Omental fat pad (tissue), 4 donors: Measurements from ENCODE around the gene SLC12A7. TPM values are rescaled to one million over a fixed set of nuclear protein-coding genes. Genes with fewer than 3 reads are reported as not detected.

Source experiments
- ATAC-seq: fragments of 150-250 bp; one replicate; pipeline ENCODE4 v1.9.1; 2016; ENCODE audit warnings: mild to moderate bottlenecking, moderate library complexity; ENCODE audit not compliant: low FRiP score
- DNase-seq: peaks from one replicate; pipeline ENCODE4 v3.0.0-alpha.2; 2019; ENCODE audit warnings: low spot score
- total RNA-seq, 4 donors: library from RNA; depleted of rRNA; stranded (reverse); fragments of >200 nt; gene quantifications; one replicate each; pipeline ENCODE4 v1.1.0, GENCODE V29; 2016
- TF ChIP-seq, protein P1 (sequence below), 3 donors: fragments of 450-650 bp; IDR thresholded peaks; one replicate each; pipeline ENCODE4 v1.5.1; 2016 to 2017; ENCODE audit warnings: antibody characterized with exemption in 3 of 3, mild to moderate bottlenecking in 3 of 3, moderate library complexity in 2 of 3

SLC12A7 gene
- total RNA-seq, 4 donors from 2014 or later: 17.2 to 39.0 (median 27.5) TPM

- no peak for ATAC-seq
- DNase-seq: no peak
These were observed 44.3 kb upstream of the SLC12A7 start for GRCh38 chr5:1156033-1156753.

GRCh38 chr5:1155191-1156032 is 43.5 kb upstream of the SLC12A7 start:
- TF ChIP-seq, protein P1, sequence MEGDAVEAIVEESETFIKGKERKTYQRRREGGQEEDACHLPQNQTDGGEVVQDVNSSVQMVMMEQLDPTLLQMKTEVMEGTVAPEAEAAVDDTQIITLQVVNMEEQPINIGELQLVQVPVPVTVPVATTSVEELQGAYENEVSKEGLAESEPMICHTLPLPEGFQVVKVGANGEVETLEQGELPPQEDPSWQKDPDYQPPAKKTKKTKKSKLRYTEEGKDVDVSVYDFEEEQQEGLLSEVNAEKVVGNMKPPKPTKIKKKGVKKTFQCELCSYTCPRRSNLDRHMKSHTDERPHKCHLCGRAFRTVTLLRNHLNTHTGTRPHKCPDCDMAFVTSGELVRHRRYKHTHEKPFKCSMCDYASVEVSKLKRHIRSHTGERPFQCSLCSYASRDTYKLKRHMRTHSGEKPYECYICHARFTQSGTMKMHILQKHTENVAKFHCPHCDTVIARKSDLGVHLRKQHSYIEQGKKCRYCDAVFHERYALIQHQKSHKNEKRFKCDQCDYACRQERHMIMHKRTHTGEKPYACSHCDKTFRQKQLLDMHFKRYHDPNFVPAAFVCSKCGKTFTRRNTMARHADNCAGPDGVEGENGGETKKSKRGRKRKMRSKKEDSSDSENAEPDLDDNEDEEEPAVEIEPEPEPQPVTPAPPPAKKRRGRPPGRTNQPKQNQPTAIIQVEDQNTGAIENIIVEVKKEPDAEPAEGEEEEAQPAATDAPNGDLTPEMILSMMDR (IDR thresholded peaks at IDR 0.05): no peak
- DNase-seq (no peak), ATAC-seq (no peak)

More at GRCh38 chr5:1156033-1156753, 44.3 kb upstream of the SLC12A7 start:
- TF ChIP-seq, protein P1 (IDR thresholded peaks at IDR 0.05): no peak

GRCh38 chr5:1153428-1153827 is 41.6 kb upstream of the SLC12A7 start:
- ATAC-seq (no peak), DNase-seq (no peak)
- TF ChIP-seq, protein P1 (IDR thresholded peaks at IDR 0.05): no peak

- TF ChIP-seq, protein P1 (IDR thresholded peaks at IDR 0.05): no peak
- no peak for ATAC-seq
These were observed 41.0 kb upstream of the SLC12A7 start for GRCh38 chr5:1152771-1153282.

GRCh38 chr5:1152156-1152555 is 40.3 kb upstream of the SLC12A7 start:
- no peak for ATAC-seq
- TF ChIP-seq, protein P1 (IDR thresholded peaks at IDR 0.05): no peak
- no peak for DNase-seq

More at GRCh38 chr5:1152771-1153282, 41.0 kb upstream of the SLC12A7 start:
- DNase-seq: no peak

GRCh38 chr5:1151316-1151715 is 39.5 kb upstream of the SLC12A7 start:
- TF ChIP-seq, protein P1 (IDR thresholded peaks at IDR 0.05): no peak
- ATAC-seq (no peak), DNase-seq (no peak)
